Measurements from ENCODE around the gene LNX1. TPM values are rescaled to one million over a fixed set of nuclear protein-coding genes. Genes with fewer than 3 reads are reported as not detected.

LNX1 gene
- total and polyA plus RNA-seq, 2 of the 8 experiments (the other 6 are each of a cell fraction or from before 2014, with no cell fraction given): 2.7 to 3.8 TPM

DNA sequence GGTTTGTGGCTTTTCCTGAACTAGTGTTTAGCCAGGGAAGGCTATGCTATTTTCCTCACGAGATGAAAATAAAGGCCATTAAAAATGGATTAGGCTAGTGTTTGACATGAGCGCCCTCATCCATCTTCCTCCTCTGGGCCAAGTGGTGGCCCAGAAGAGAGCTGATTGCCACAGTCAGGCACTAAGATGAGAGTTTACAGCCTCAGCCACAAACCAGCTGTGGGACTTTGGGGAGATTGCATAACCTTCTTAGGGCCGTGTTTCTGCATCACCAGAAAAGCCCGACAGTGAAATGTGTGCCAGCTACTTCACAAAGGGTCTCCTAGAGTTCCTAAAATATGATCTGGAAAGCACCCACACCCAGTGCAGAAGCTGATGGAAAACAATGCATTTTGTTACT lies 42.3 kb upstream of the LNX1 start (continued):
- no peak for TF ChIP-seq KDM1A (IDR thresholded peaks at IDR 0.05; ENCODE audit: borderline replicate concordance, low read length)
- no peak for TF ChIP-seq RFX5 (IDR thresholded peaks at IDR 0.05; ENCODE audit: borderline replicate concordance, low read depth, low read length)
- no peak for TF ChIP-seq CEBPB (IDR thresholded peaks at IDR 0.05; ENCODE audit: low read depth, low read length)

Data from H1 (cell line).